Lower leg skin (tissue), 4 donors: ENCODE results near the gene GPR39. TPM values are rescaled to one million over a fixed set of nuclear protein-coding genes. Genes with fewer than 3 reads are reported as not detected.
"Not testable (repeated sequence)": the region's sequence is repeated elsewhere in the genome, so short reads cannot be mapped to it uniquely, and the experiment has no call there.

Experiments
- DNase-seq, 2 donors: peaks; one replicate each; pipeline ENCODE4 v3.0.0-alpha.2; 2019; ENCODE audit warnings: low spot score in 2 of 2
- H3K4me3 ChIP-seq: fragments of 200-600 bp; sonication (generic); 2 replicates; pipeline ENCODE4 v1.5.1; 2017; ENCODE audit warnings: mild to moderate bottlenecking, low read depth; ENCODE audit not compliant: poor library complexity, severe bottlenecking
- CTCF ChIP-seq, 3 donors: fragments of 450-650 bp; IDR thresholded peaks; one replicate each; pipeline ENCODE4 v1.5.1; 2016; ENCODE audit warnings: antibody characterized with exemption in 3 of 3, mild to moderate bottlenecking in 3 of 3, moderate library complexity in 2 of 3
- POLR2A ChIP-seq, 2 donors: fragments of 450-650 bp; IDR thresholded peaks; one replicate each; pipeline ENCODE4 v1.6.1; 2016 to 2017; ENCODE audit warnings: antibody characterized with exemption in 2 of 2, mild to moderate bottlenecking in 1 of 2, moderate library complexity in 1 of 2
- WGBS, 2 donors: methylation state at CpG; one replicate each; pipeline ENCODE4 v1.1.5; 2018; 5-methylcytosine and 5-hydroxymethylcytosine counted together
- intact Hi-C: fragments of 100-400 bp; cut with DNase I; formaldehyde crosslinking; loops from one replicate; pipeline ENCODE4 v1.15.0; 2023; ENCODE audit warnings: low total_unique reads
- total RNA-seq, 4 donors: library from RNA; depleted of rRNA; stranded (reverse); fragments of >200 nt; gene quantifications; one replicate each; pipeline ENCODE4 v1.1.0, GENCODE V29; 2016

GPR39 gene
- total RNA-seq, 4 donors from 2014 or later, result 0.30 to 2.8 (median 2.0) TPM

GRCh38 chr2:132522901-132523300, 106.3 kb downstream of the GPR39 start:
- intact Hi-C loops, result no loop called here
- 41 to 51% methylated on average over 4 of the region's 4 CpGs for WGBS, 2 donors
- no peak overlapping the region for H3K4me3 ChIP-seq
- no peak for TF ChIP-seq CTCF (IDR thresholded peaks at IDR 0.05)
- no peak for TF ChIP-seq POLR2A (IDR thresholded peaks at IDR 0.05)
- DNase-seq, result no peak

DNA sequence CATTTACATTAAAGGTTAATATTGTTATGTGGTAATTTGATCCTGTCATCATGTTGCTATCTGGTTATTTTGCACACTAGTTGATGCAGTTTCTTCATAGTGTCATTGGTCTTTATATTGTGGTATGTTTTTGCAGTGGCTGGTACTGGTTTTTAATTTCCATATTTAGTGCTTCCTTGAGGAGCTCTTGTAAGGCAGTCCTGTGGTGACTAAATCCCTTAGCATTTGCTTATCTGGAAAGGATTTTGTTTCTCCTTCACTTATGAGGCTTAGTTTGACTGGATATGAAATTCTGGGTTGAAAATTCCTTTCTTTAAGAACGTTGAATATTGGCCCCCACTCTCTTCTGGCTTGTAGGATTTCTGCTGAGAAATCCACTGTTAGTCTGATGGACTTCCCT, 120.5 kb downstream of the GPR39 start:
- 65 to 88% methylated on average over 1 of the region's 1 CpG for WGBS, 2 donors
- intact Hi-C loops, H3K4me3 ChIP-seq, DNase-seq: not testable (repeated sequence)

DNA sequence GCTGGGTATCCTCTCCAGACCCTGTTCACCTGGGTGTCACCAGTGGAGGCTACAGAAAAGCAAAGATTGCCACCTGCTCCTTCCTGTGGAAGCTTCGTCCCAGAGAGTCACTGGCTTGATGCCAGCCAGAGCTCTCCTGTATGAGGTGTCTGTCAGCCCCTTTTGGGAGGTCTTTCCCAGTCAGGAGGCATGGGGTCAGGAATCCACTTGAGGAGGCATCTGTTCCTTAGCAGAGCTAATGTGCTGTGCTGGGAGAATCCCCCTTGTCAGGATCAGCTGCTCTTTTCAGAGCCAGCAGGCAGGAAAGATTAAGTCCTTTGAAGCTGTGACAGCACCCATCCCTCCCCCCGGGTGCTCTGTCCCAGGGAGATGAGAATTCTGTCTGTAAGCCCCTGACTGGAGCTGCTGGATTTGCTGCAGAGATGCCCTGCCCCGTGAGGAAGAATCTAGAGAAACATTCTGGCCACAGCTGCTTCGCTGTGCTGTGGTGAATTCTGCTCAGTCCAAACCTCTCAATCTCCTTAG, 121.8 kb downstream of the GPR39 start:
- intact Hi-C loops, result no loop called here
- TF ChIP-seq POLR2A (IDR thresholded peaks at IDR 0.05), result no peak
- H3K4me3 ChIP-seq, result no peak overlapping the region
- 44 to 48% methylated on average over 4 of the region's 4 CpGs for WGBS, 2 donors
- DNase-seq, result no peak

DNA sequence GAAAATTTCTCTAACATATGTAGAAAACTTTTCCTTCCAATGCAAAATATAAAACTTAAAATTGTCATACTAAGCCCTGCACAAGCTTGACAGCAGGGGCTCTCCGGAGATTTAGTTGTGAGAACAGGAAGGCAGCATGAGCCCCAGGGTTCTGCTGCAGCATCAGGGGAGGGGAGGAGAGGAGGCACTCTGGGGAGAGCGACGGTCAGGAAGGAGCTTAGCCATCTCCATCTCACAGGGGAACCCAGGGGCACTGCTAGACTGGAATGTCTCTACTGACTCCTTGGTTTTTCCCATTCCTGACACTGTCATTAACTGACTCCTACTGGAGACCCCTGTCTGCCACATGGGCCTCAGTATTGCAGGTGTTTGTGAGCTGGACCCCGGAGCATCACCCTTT, 123.6 kb downstream of the GPR39 start:
- TF ChIP-seq POLR2A (IDR thresholded peaks at IDR 0.05) (no peak), CTCF (IDR thresholded peaks at IDR 0.05) (no peak)
- no peak for DNase-seq
- intact Hi-C loops, result loop anchor here (10.0 kb wide), 2 partner anchors 635 to 1315 kb away; no protein-coding TSS in a partner anchor
- H3K4me3 ChIP-seq, result no peak overlapping the region
- 53 to 70% methylated on average over 4 of the region's 4 CpGs for WGBS, 2 donors

DNA sequence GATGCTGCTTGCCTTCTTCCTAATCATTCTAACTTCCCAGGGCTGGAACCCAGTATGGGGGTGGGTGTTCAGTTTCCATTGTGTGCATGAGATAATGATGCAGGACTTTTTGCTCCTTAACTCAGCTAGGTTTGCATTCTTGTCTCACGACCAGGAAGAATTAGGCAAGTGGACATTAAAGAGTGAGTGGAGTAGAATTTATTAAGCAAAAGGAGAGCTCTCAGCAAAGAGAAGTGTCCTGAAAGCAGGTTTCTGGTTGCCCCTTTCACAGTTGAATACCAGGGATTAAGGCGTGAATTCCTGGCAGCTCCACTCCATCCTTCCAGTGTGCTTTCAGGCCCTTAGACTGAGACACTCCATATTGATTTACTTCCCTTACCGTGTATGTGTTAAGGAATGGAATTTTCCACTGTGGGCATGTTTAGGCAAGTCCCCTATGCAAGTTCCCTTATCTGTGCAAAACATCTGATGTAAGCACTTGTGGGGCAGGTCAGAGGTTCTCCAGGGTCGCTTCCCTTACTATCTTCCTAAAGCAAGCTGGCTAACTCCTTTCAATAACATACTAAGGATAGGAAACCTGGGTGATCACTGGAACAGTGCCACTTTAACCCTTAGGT, 126.5 kb downstream of the GPR39 start:
- no peak overlapping the region for H3K4me3 ChIP-seq
- DNase-seq, result no peak
- TF ChIP-seq POLR2A (IDR thresholded peaks at IDR 0.05) (no peak), CTCF (IDR thresholded peaks at IDR 0.05) (no peak)
- intact Hi-C loops, result loop anchor here (10.0 kb wide), 2 partner anchors 632 to 1312 kb away; no protein-coding TSS in a partner anchor
- 46 to 56% methylated on average over 4 of the region's 4 CpGs for WGBS, 2 donors

- intact Hi-C loops, result loop anchor here (10.0 kb wide), 2 partner anchors 631 to 1311 kb away; no protein-coding TSS in a partner anchor
- H3K4me3 ChIP-seq, result no peak overlapping the region
- TF ChIP-seq CTCF (IDR thresholded peaks at IDR 0.05) (no peak), POLR2A (IDR thresholded peaks at IDR 0.05) (no peak)
- DNase-seq, result no peak
- 79 to 88% methylated on average over 1 of the region's 1 CpG for WGBS, 2 donors
Observed at GRCh38 chr2:132544006-132544630, 127.5 kb downstream of the GPR39 start.
